GM19455 (cell line): ENCODE measurements around the gene CCDC141.

Experiments used
- ATAC-seq: cut with Tn5 transposase; IDR thresholded peaks from one replicate; pipeline ENCODE4 v1.9.1; 2021; ENCODE audit not compliant: unreplicated experiment

The CCDC141 gene

GRCh38 chr2:178978667-178979066, 71.3 kb downstream of the CCDC141 start:
- no peak for ATAC-seq

- ATAC-seq, result no peak
Measured at GRCh38 chr2:178976351-178976750, 73.6 kb downstream of the CCDC141 start.

GRCh38 chr2:178962805-178963433, 87.0 kb downstream of the CCDC141 start:
- no peak for ATAC-seq

GRCh38 chr2:178962152-178962551, 87.8 kb downstream of the CCDC141 start:
- no peak for ATAC-seq

- ATAC-seq, result no peak
Measured at GRCh38 chr2:178954049-178954448, 95.9 kb downstream of the CCDC141 start.

GRCh38 chr2:178951266-178952006, 98.5 kb downstream of the CCDC141 start:
- ATAC-seq, result no peak

- no peak for ATAC-seq
Measured at GRCh38 chr2:178949584-178949983, 100.4 kb downstream of the CCDC141 start.

GRCh38 chr2:178949151-178949550, 100.8 kb downstream of the CCDC141 start:
- ATAC-seq, result no peak

GRCh38 chr2:178947006-178947405, 102.9 kb downstream of the CCDC141 start:
- ATAC-seq, result no peak

GRCh38 chr2:178946494-178946893, 103.4 kb downstream of the CCDC141 start:
- ATAC-seq, result no peak

GRCh38 chr2:178943745-178944144, 106.2 kb downstream of the CCDC141 start:
- no peak for ATAC-seq

GRCh38 chr2:178934571-178934970, 115.4 kb downstream of the CCDC141 start:
- ATAC-seq, result no peak

GRCh38 chr2:178933493-178933892, 116.4 kb downstream of the CCDC141 start:
- no peak for ATAC-seq

- ATAC-seq, result peak; percentile 75
Measured at GRCh38 chr2:178928077-178928476, 121.9 kb downstream of the CCDC141 start.

GRCh38 chr2:178927173-178927572, 122.8 kb downstream of the CCDC141 start:
- no peak for ATAC-seq

GRCh38 chr2:178924817-178925216, 125.1 kb downstream of the CCDC141 start:
- no peak for ATAC-seq

- ATAC-seq, result no peak
Measured at GRCh38 chr2:178923546-178923945, 126.4 kb downstream of the CCDC141 start.

GRCh38 chr2:178920916-178921513, 128.9 kb downstream of the CCDC141 start:
- no peak for ATAC-seq

GRCh38 chr2:178917555-178917954, 132.4 kb downstream of the CCDC141 start:
- ATAC-seq, result no peak

- no peak for ATAC-seq
Measured at GRCh38 chr2:178915423-178916173, 134.3 kb downstream of the CCDC141 start.

- ATAC-seq, result peak; percentile 92
Measured at GRCh38 chr2:178914259-178914849, 135.6 kb downstream of the CCDC141 start.
